GM19351 (cell line): ENCODE data around the gene TTC19.
A peak's percentile ranks its signal among the peaks of the same experiment; 100 is the strongest.
"Not testable (repeated sequence)": the region's sequence is repeated elsewhere in the genome, so short reads cannot be mapped to it uniquely, and the experiment has no call there.

Experiments used
- ATAC-seq: cut with Tn5 transposase; IDR thresholded peaks from one replicate; pipeline ENCODE4 v1.9.1; 2021; ENCODE audit warnings: mild to moderate bottlenecking, moderate library complexity; ENCODE audit not compliant: unreplicated experiment

The TTC19 gene

GRCh38 chr17:16027708-16028584 is 28.3 kb downstream of the TTC19 start:
- peak; percentile 98 for ATAC-seq

- no peak for ATAC-seq
These were observed 34.2 kb downstream of the TTC19 start for GRCh38 chr17:16033729-16034349.

GRCh38 chr17:16036261-16036660 is 36.6 kb downstream of the TTC19 start:
- ATAC-seq: no peak

GRCh38 chr17:16037636-16038035 is 38.0 kb downstream of the TTC19 start:
- ATAC-seq: no peak

- ATAC-seq: no peak
These were observed 41.2 kb downstream of the TTC19 start for GRCh38 chr17:16040710-16041251.

- no peak for ATAC-seq
These were observed 44.9 kb downstream of the TTC19 start for GRCh38 chr17:16044487-16044886.

GRCh38 chr17:16046966-16047365 is 47.3 kb downstream of the TTC19 start:
- no peak for ATAC-seq

GRCh38 chr17:16048811-16049449 is 49.3 kb downstream of the TTC19 start:
- ATAC-seq: no peak

- no peak for ATAC-seq
These were observed 51.2 kb downstream of the TTC19 start for GRCh38 chr17:16050844-16051243.

- no peak for ATAC-seq
These were observed 52.9 kb downstream of the TTC19 start for GRCh38 chr17:16052486-16052885.

GRCh38 chr17:16055139-16055538 is 55.5 kb downstream of the TTC19 start:
- ATAC-seq: not testable (repeated sequence)

- ATAC-seq: no peak
These were observed 62.0 kb downstream of the TTC19 start for GRCh38 chr17:16061631-16062030.

GRCh38 chr17:16066125-16066524 is 66.5 kb downstream of the TTC19 start:
- no peak for ATAC-seq

- no peak for ATAC-seq
These were observed 68.7 kb downstream of the TTC19 start for GRCh38 chr17:16068323-16068722.

GRCh38 chr17:16072031-16072430 is 72.4 kb downstream of the TTC19 start:
- no peak for ATAC-seq

GRCh38 chr17:16073845-16074244 is 74.2 kb downstream of the TTC19 start:
- ATAC-seq: no peak

GRCh38 chr17:16074423-16074822 is 74.8 kb downstream of the TTC19 start:
- ATAC-seq: no peak

- ATAC-seq: no peak
These were observed 76.3 kb downstream of the TTC19 start for GRCh38 chr17:16075949-16076348.
